ENCODE results near the gene C11orf54.
A peak's percentile ranks its signal among the peaks of the same experiment; 100 is the strongest.
"Not testable (repeated sequence)": the region's sequence is repeated elsewhere in the genome, so short reads cannot be mapped to it uniquely, and the experiment has no call there.

The C11orf54 gene

DNA sequence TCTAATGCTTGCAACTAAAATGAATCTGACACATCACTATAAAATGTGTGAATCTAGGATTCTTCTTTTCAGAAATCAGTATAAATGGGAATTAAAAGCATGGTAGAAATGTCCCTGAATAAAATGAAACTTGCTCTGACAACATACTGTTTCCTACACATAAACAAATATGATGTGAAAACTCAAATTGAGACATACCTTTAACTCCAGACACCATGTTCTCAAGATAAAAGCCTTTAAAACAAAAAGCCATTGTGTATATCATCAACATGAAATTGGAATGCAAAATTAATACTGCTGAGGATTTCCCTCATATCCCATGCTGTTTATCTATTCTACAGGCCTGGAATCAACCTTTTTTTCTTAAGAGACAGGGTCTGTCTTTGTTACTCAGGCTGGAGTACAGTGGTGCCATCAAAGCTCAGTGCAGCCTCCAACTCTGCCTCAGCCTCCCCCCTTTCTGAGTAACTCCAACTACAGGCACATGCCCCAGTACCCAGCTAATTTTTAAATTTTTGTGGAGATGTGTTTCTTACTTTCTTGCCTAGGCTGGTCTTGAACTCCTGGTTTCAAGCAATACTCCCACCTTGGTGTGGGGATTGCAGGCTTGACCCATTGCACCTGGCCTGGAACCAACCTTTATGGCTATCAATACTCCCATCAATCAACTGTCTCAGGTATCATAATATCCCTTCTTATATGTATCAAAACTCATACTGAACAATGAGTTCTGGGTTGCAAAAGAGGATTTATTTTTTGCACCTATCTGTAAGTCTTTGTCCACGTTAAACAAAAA, 6.8 kb upstream of the C11orf54 start:
- no peak for DNase-seq (ENCODE audit: low spot score)

DNA sequence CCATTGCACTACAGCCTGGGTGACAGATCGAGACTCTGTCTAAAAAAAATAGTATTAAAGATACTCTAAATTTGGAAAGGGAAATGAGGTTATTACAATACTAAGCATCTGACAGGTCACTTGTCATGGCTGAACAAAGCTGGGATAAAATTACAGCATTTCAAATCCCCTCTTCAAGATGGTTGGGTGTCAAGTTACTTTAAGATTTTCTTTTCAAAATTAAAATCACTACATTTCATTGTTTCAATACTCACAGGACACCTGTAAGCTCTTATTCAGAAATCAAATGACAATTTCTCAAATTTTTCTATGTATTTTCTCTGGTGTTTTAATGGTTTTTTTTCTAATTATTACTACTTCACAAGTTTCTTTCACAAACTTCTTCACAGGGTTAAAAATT, 5.8 kb upstream of the C11orf54 start:
- DNase-seq (ENCODE audit: low spot score) = no peak

- DNase-seq (ENCODE audit: low spot score) = no peak
Observed at GRCh38 chr11:93736129-93736528, 5.3 kb upstream of the C11orf54 start.

DNA sequence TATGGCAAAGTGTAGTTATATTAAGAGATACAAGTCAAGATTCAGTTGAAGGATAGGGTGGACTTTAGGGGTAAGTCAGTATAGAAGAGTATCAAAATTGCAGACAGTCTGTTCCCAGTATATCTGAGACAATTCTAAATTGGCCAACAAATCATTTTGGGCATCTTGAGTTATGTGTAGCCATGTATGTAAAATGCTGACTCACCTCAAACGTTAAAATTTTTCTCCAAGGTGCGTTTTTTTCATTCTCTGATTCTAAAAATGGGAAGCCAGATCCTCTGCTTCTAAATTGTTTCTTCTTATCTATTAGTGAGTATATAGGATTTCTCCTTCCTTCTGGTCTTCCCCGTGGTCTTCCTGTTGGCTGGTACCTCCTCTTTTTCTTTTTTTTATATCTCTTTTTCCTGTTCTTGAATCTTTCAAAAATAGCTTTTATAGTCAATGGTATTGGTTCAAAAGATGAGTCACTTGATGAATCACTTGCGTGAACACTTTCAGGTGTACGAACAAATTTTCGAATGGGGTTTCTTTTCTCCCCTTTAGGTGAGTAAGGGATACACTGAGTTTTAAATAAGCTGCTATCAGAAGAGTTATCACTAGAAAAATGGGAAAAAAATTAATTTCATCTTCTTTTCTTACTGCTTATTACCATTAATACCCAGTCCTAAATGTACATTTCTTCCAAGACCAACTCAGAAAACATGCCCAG, 3.4 kb upstream of the C11orf54 start:
- no peak for DNase-seq (ENCODE audit: low spot score)

- DNase-seq (ENCODE audit: low spot score) = no peak
Observed at GRCh38 chr11:93738647-93739081, 2.8 kb upstream of the C11orf54 start.

GRCh38 chr11:93740031-93740729, 1.3 kb upstream of the C11orf54 start:
- DNase-seq (ENCODE audit: low spot score) = no peak

- DNase-seq (ENCODE audit: low spot score) = peak; percentile 55
Observed at GRCh38 chr11:93740730-93741093, 760 bp upstream of the C11orf54 start.

DNA sequence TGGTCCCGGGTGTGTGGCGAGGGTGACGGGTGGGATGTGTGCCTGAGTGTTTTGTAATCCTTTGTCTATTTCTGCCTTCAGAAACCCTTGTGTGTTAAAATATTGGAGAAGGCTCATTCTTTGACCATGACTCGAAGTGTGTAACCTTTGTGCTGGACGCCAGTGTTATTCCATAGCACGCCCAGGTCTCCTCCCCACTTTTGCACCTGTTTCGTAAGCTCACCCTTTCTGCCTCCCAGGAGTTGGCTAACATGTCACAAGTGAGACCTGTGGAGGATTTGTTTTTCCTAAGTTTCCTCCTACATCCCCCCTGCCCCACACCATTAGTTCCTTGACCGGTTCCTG, 382 bp downstream of the C11orf54 start:
- DNase-seq (ENCODE audit: low spot score) = peak; percentile 68

- no peak for DNase-seq (ENCODE audit: low spot score)
Observed at GRCh38 chr11:93743291-93743690, 1.8 kb downstream of the C11orf54 start.

- no peak for DNase-seq (ENCODE audit: low spot score)
Observed at GRCh38 chr11:93744669-93745004, 3.2 kb downstream of the C11orf54 start.

DNA sequence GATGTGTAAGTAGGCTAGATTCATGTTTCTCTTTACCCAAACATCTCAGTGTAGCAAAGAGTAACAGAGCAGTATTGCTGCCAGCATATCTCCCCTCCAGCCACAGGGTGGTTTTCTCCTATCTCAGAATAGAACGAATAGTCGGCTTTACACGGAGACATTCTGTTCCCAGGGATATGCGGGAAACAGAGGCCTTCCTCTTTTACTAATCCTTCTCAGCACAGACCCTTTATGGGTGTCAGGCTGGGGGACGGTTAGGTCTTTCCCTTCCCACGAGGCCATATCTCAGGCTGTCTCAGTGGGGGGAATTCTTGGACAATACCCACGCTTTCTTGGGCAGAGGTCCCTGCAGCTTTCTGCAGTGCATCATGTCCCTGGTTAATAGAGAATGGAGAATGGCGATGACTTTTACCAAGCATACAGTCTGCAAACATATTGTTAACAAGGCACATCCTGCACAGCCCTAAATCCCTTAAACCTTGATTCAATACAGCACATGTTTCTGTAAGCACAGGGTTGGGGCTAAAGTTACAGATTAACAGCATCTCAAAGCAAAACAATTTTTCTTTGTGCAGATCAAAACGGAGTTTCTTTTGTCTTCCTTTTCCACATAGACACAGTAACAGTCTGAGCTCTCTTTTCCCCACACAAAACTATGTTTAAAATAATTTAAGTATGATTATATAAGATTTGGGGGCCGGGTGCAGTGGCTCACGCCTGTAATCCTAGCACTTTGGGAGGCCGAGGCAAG, 3.7 kb downstream of the C11orf54 start:
- DNase-seq (ENCODE audit: low spot score) = peak; percentile 31

- no peak for DNase-seq (ENCODE audit: low spot score)
Observed at GRCh38 chr11:93746101-93746500, 4.6 kb downstream of the C11orf54 start.

GRCh38 chr11:93747122-93747521, 5.7 kb downstream of the C11orf54 start:
- no peak for DNase-seq (ENCODE audit: low spot score)

- DNase-seq (ENCODE audit: low spot score) = no peak
Observed at GRCh38 chr11:93751001-93751400, 9.5 kb downstream of the C11orf54 start.

DNA sequence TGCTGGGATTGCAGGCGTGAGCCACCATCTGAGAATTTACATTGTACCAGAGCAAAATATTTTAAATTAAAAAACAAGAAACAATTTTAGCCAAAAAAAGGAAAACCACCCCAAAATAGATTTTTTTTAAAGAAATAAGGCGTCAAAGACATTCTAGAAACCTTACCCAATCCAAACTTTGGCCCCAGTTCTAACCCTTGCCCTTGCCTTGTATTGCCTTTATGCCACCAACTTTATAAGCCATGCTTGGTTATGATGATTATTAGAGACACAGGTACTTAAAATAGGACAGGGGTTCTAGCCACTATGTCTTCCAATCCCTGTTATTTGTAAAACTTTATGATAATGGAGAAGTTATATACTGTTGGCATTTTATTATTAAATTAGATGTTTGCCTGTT, 11.8 kb downstream of the C11orf54 start:
- DNase-seq (ENCODE audit: low spot score) = no peak

GRCh38 chr11:93756748-93757147, 15.3 kb downstream of the C11orf54 start:
- DNase-seq (ENCODE audit: low spot score) = no peak

GRCh38 chr11:93757301-93757700, 15.8 kb downstream of the C11orf54 start:
- no peak for DNase-seq (ENCODE audit: low spot score)

GRCh38 chr11:93757924-93758865, 16.7 kb downstream of the C11orf54 start:
- no peak for DNase-seq (ENCODE audit: low spot score)

DNA sequence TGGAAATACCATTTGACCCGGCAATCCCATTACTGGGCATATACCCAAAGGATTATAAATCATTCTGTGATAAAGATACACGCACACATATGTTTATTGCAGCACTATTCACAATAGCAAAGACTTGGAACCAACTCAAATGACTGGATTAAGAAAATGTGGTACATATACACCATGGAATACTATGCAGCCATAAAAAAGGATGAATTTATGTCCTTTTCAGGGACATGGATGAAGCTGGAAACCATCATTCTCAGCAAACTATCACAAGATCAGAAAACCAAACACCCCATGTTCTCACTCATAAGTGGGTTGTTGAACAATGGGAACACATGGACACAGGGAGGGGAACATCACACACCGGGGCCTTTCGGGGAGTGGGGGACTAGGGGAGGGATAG, 17.7 kb downstream of the C11orf54 start:
- not testable (repeated sequence) for DNase-seq (ENCODE audit: low spot score)

DNA sequence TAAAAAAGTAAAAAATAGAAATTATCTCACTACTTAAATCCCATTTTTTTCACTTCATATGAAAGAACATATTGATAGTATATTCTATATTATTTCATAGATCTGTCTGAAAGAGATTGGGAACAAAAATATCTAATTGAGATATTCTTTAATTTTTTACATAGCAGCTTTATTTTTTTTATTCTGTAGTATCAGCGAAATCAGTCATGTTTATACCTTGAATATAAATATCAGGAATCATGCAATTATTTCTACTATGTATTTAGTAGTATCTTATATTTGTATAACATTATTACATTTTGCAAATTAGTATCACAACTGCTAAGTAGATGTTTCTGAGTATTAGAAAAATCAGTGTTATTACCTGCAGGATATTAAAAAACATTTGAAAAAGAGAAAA, 20.4 kb downstream of the C11orf54 start:
- no peak for DNase-seq (ENCODE audit: low spot score)

- DNase-seq (ENCODE audit: low spot score) = no peak
Observed at GRCh38 chr11:93765551-93765950, 24.1 kb downstream of the C11orf54 start.

Measured in cerebellar cortex (tissue), 1 donor.